ENCODE data around the gene NTMT2. TPM values are rescaled to one million over a fixed set of nuclear protein-coding genes. Genes with fewer than 3 reads are reported as not detected.

The NTMT2 gene
- total RNA-seq, 1 experiment from 2014 or later = not detected

DNA sequence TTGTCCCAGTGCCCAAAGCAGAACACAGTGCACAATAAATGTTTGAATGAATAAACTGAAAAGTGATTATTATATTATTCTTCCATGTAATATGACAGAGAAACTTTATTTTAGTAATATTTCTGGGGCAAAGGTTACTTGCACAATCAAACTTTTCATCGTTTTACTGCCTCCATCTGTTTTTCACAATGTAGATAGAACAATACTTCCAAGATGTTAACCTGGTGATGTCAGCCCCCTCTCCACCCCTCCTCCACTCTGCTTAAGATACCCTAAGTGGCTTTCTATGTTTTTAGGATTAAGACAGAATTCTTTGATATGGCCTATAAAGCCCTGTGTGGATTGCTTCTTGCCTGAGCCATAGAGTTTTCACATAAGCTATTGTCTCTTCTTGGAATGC is 13.8 kb upstream of the NTMT2 start:
- no peak for DNase-seq
- Histone ChIP-seq H3K27ac (no peak overlapping the region), H3K79me2 (ENCODE audit: low read depth) (no peaks in the 10 kb centered on the region), H2AFZ (no peak overlapping the region), H3K4me1 (replicated peaks; ENCODE audit: insufficient read depth) (no peaks in the 10 kb centered on the region), H3K9me2 (ENCODE audit: insufficient read depth) (no peaks in the 10 kb centered on the region), H3K27me3 (ENCODE audit: insufficient read depth, low read depth) (no peaks in the 10 kb centered on the region), H3K4me3 (no peak overlapping the region), H3F3A (ENCODE audit: insufficient read depth, low read depth) (no peaks in the 10 kb centered on the region), H3K9me3 (ENCODE audit: insufficient read depth, low read depth) (no peaks in the 10 kb centered on the region), H3K36me3 (ENCODE audit: low read depth) (no peaks in the 10 kb centered on the region), H4K20me1 (ENCODE audit: insufficient read depth) (no peaks in the 10 kb centered on the region), H3K4me2 (no peak overlapping the region)
- intact Hi-C loops (cut with micrococcal nuclease; ENCODE audit: unreplicated experiment) = no loop called here
- no peak for TF ChIP-seq EZH2 (IDR thresholded peaks at IDR 0.05; ENCODE audit: low read depth)
- TF ChIP-seq, protein P1, sequence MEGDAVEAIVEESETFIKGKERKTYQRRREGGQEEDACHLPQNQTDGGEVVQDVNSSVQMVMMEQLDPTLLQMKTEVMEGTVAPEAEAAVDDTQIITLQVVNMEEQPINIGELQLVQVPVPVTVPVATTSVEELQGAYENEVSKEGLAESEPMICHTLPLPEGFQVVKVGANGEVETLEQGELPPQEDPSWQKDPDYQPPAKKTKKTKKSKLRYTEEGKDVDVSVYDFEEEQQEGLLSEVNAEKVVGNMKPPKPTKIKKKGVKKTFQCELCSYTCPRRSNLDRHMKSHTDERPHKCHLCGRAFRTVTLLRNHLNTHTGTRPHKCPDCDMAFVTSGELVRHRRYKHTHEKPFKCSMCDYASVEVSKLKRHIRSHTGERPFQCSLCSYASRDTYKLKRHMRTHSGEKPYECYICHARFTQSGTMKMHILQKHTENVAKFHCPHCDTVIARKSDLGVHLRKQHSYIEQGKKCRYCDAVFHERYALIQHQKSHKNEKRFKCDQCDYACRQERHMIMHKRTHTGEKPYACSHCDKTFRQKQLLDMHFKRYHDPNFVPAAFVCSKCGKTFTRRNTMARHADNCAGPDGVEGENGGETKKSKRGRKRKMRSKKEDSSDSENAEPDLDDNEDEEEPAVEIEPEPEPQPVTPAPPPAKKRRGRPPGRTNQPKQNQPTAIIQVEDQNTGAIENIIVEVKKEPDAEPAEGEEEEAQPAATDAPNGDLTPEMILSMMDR (conservative IDR thresholded peaks at IDR 0.05) = no peak
- ChIA-PET CTCF (no interaction called here), POLR2A (ENCODE audit: unreplicated experiment) (no interaction called here)
- no TSS peak for BruUV-seq (replicated peaks)

DNA sequence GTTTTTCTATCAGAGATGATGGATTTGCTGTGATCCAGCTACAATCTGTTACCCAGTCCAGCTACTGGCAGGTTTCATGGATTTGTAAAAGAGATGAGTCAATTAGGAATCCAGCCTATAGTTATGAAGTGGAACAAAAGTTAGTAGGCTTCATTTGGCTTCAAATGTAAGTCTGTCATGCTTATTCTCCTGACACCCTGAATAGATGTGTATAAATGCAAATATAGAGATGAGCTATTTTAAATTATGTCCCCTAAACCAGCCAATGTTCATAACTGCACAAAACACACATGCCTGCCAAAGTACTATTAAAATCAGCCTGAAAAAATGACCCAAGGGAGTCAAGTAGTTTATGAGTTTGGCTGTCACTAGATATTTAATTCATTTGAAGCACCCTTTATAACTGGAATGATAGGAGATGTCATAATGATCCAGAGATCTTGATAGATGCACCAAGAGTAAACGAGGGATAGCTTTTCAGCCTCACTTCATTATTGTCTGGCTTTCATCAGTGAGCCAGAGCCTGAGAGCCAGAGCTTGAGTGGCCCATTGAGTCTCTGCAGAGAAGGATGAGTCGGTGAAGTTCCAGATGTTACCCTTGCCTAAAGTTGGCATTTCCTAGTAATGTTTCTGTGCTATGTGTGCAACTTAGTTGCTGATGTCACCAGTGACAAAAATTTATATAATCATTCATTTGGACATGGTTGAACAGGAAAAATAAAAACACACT is 11.8 kb upstream of the NTMT2 start:
- TF ChIP-seq, protein P1 (conservative IDR thresholded peaks at IDR 0.05) = no peak
- no peak for TF ChIP-seq EZH2 (IDR thresholded peaks at IDR 0.05; ENCODE audit: low read depth)
- H3F3A ChIP-seq (ENCODE audit: insufficient read depth, low read depth) = no peaks in the 10 kb centered on the region
- intact Hi-C loops (cut with micrococcal nuclease; ENCODE audit: unreplicated experiment) = no loop called here
- H3K36me3 ChIP-seq (ENCODE audit: low read depth) = no peaks in the 10 kb centered on the region
- no peaks in the 10 kb centered on the region for H4K20me1 ChIP-seq (ENCODE audit: insufficient read depth)
- H2AFZ ChIP-seq = no peak overlapping the region
- BruUV-seq (replicated peaks) = no TSS peak
- H3K9me3 ChIP-seq (ENCODE audit: insufficient read depth, low read depth) = no peaks in the 10 kb centered on the region
- H3K4me2 ChIP-seq = no peak overlapping the region
- ChIA-PET CTCF (no interaction called here), POLR2A (ENCODE audit: unreplicated experiment) (no interaction called here)
- H3K9me2 ChIP-seq (ENCODE audit: insufficient read depth) = no peaks in the 10 kb centered on the region
- DNase-seq = no peak
- no peak overlapping the region for H3K27ac ChIP-seq
- H3K4me3 ChIP-seq = no peak overlapping the region
- H3K27me3 ChIP-seq (ENCODE audit: insufficient read depth, low read depth) = no peaks in the 10 kb centered on the region
- no peaks in the 10 kb centered on the region for H3K4me1 ChIP-seq (replicated peaks; ENCODE audit: insufficient read depth)
- no peaks in the 10 kb centered on the region for H3K79me2 ChIP-seq (ENCODE audit: low read depth)

DNA sequence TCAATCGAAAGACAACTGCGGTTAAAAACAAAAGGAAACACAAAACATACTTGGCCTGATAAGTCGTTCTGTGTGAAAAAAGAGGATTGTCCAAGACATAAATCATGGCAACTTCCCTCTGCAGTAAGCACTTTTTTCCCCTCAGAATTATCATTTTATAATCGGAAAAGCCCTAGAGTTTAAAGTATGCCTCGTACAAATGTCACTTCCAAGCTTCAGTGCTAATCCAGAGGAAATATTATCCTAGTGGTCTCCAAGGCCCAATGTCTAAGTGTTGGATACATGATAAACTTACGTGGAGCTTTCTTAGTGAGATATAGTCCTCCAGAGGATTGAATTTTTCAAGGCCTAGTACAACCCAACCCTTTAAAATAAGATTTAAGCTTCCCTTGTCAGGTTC is 11.2 kb upstream of the NTMT2 start:
- ChIA-PET POLR2A (ENCODE audit: unreplicated experiment) (no interaction called here), CTCF (no interaction called here)
- intact Hi-C loops (cut with micrococcal nuclease; ENCODE audit: unreplicated experiment) = no loop called here
- Histone ChIP-seq H3F3A (ENCODE audit: insufficient read depth, low read depth) (no peaks in the 10 kb centered on the region), H3K4me2 (no peak overlapping the region), H3K4me3 (no peak overlapping the region), H3K4me1 (replicated peaks; ENCODE audit: insufficient read depth) (no peaks in the 10 kb centered on the region), H3K9me3 (ENCODE audit: insufficient read depth, low read depth) (no peaks in the 10 kb centered on the region), H3K9me2 (ENCODE audit: insufficient read depth) (no peaks in the 10 kb centered on the region), H3K27me3 (ENCODE audit: insufficient read depth, low read depth) (no peaks in the 10 kb centered on the region), H3K79me2 (ENCODE audit: low read depth) (no peaks in the 10 kb centered on the region), H4K20me1 (ENCODE audit: insufficient read depth) (no peaks in the 10 kb centered on the region), H3K36me3 (ENCODE audit: low read depth) (no peaks in the 10 kb centered on the region), H2AFZ (no peak overlapping the region), H3K27ac (no peak overlapping the region)
- BruUV-seq (replicated peaks) = no TSS peak
- no peak for DNase-seq
- no peak for TF ChIP-seq EZH2 (IDR thresholded peaks at IDR 0.05; ENCODE audit: low read depth)
- TF ChIP-seq, protein P1 (conservative IDR thresholded peaks at IDR 0.05) = no peak

Data from PC-9 (cell line).